ENCODE measurements around the gene C5orf52. TPM values are rescaled to one million over a fixed set of nuclear protein-coding genes. Genes with fewer than 3 reads are reported as not detected.

Gene C5orf52
- total RNA-seq, 1 donor from 2014 or later = not detected

- Mint-ChIP-seq H3K4me3 (no peak overlapping the region), H3K4me1 (no peaks in the 10 kb centered on the region), H3K27me3 (ENCODE audit: low read depth) (no peaks in the 10 kb centered on the region), H3K9me3 (peaks cover 60% of the 10 kb centered on the region), H3K36me3 (no peaks in the 10 kb centered on the region), H3K27ac (no peak overlapping the region)
- TF ChIP-seq CTCF (IDR thresholded peaks at IDR 0.05; ENCODE audit: unreplicated experiment) = no peak
- no peak for DNase-seq (ENCODE audit: low spot score in 2 of 2, unreplicated experiment in 2 of 2)
Observed at GRCh38 chr5:157657516-157657915, 13.8 kb upstream of the C5orf52 start.

- TF ChIP-seq CTCF (IDR thresholded peaks at IDR 0.05; ENCODE audit: unreplicated experiment) = no peak
- Mint-ChIP-seq H3K4me3 (no peak overlapping the region), H3K27me3 (ENCODE audit: low read depth) (no peaks in the 10 kb centered on the region), H3K9me3 (peaks cover 51% of the 10 kb centered on the region), H3K27ac (no peak overlapping the region), H3K4me1 (no peaks in the 10 kb centered on the region), H3K36me3 (no peaks in the 10 kb centered on the region)
- no peak for DNase-seq (ENCODE audit: low spot score in 2 of 2, unreplicated experiment in 2 of 2)
Observed at GRCh38 chr5:157658893-157659292, 12.4 kb upstream of the C5orf52 start.

GRCh38 chr5:157659868-157660660, 11.3 kb upstream of the C5orf52 start:
- Mint-ChIP-seq H3K4me3 (no peak overlapping the region), H3K27me3 (ENCODE audit: low read depth) (no peaks in the 10 kb centered on the region), H3K4me1 (no peaks in the 10 kb centered on the region), H3K36me3 (no peaks in the 10 kb centered on the region), H3K9me3 (peaks cover 51% of the 10 kb centered on the region), H3K27ac (no peak overlapping the region)
- TF ChIP-seq CTCF (IDR thresholded peaks at IDR 0.05; ENCODE audit: unreplicated experiment) = no peak
- no peak for DNase-seq (ENCODE audit: low spot score in 2 of 2, unreplicated experiment in 2 of 2)

- Mint-ChIP-seq H3K27ac (no peak overlapping the region), H3K4me3 (no peak overlapping the region), H3K36me3 (no peaks in the 10 kb centered on the region), H3K27me3 (ENCODE audit: low read depth) (peaks cover 10% of the 10 kb centered on the region), H3K4me1 (peaks cover 8% of the 10 kb centered on the region), H3K9me3 (peaks cover 12% of the 10 kb centered on the region)
- TF ChIP-seq CTCF (IDR thresholded peaks at IDR 0.05; ENCODE audit: unreplicated experiment) = no peak
- no peak for DNase-seq (ENCODE audit: low spot score in 2 of 2, unreplicated experiment in 2 of 2)
Observed at GRCh38 chr5:157665467-157666070, 5.8 kb upstream of the C5orf52 start.

GRCh38 chr5:157668356-157668755, 3.0 kb upstream of the C5orf52 start:
- Mint-ChIP-seq H3K27me3 (ENCODE audit: low read depth) (peaks cover 29% of the 10 kb centered on the region), H3K36me3 (no peaks in the 10 kb centered on the region), H3K4me1 (peaks cover 10% of the 10 kb centered on the region), H3K27ac (no peak overlapping the region), H3K4me3 (no peak overlapping the region), H3K9me3 (peaks cover 9% of the 10 kb centered on the region)
- no peak for TF ChIP-seq CTCF (IDR thresholded peaks at IDR 0.05; ENCODE audit: unreplicated experiment)
- no peak for DNase-seq (ENCODE audit: low spot score in 2 of 2, unreplicated experiment in 2 of 2)
